Measurements from ENCODE around the gene YIF1B. TPM values are rescaled to one million over a fixed set of nuclear protein-coding genes. Genes with fewer than 3 reads are reported as not detected.

The YIF1B gene
- total RNA-seq, 4 donors from 2014 or later, result 24.0 to 42.8 (median 27.3) TPM

- Histone ChIP-seq H3K27me3 (peaks cover 0 to 60% (median 0%) of the 10 kb centered on the region in 4 donors), H3K9me3 (no peaks in the 10 kb centered on the region), H3K36me3 (no peaks in the 10 kb centered on the region), H3K27ac (peak overlapping the region; percentile 56 to 86 (median 84)), H3K4me3 (peak overlapping the region; percentile 50 to 81 (median 66)), H3K4me1 (peaks cover 3 to 22% (median 13%) of the 10 kb centered on the region in 3 donors)
- no peak for DNase-seq
- intact Hi-C loops (cut with DNase I), result no loop called here
- whole genome bisulfite sequencing, 2 donors, result 16 to 25% methylated on average over 22 to 23 of the region's 23 CpGs
- no peak for TF ChIP-seq POLR2A (IDR thresholded peaks at IDR 0.05)
- TF ChIP-seq CTCF (IDR thresholded peaks at IDR 0.05), result no peak
Observed at GRCh38 chr19:38360839-38361631, 45.3 kb upstream of the YIF1B start.

GRCh38 chr19:38360351-38360750, 44.6 kb upstream of the YIF1B start:
- H3K4me3 ChIP-seq, result no peak overlapping the region
- peaks cover 0 to 64% (median 0%) of the 10 kb centered on the region in 4 donors for H3K27me3 ChIP-seq
- TF ChIP-seq POLR2A (IDR thresholded peaks at IDR 0.05) (no peak), CTCF (IDR thresholded peaks at IDR 0.05) (no peak)
- no peak overlapping the region for H3K27ac ChIP-seq
- H3K4me1 ChIP-seq, result peaks cover 3 to 22% (median 13%) of the 10 kb centered on the region in 3 donors
- H3K9me3 ChIP-seq, result no peaks in the 10 kb centered on the region
- no peak for DNase-seq
- no peaks in the 10 kb centered on the region for H3K36me3 ChIP-seq
- intact Hi-C loops (cut with DNase I), result no loop called here
- 58 to 68% methylated on average over 4 to 7 of the region's 9 CpGs for WGBS, 2 donors

- no peaks in the 10 kb centered on the region for H3K9me3 ChIP-seq
- no peak overlapping the region for H3K27ac ChIP-seq
- whole genome bisulfite sequencing, 2 donors, result 56 to 100% methylated on average over 1 to 7 of the region's 18 CpGs
- DNase-seq, result no peak
- no peak for TF ChIP-seq POLR2A (IDR thresholded peaks at IDR 0.05)
- no peak for TF ChIP-seq CTCF (IDR thresholded peaks at IDR 0.05)
- peaks cover 3 to 22% (median 13%) of the 10 kb centered on the region in 3 donors for H3K4me1 ChIP-seq
- peaks cover 0 to 73% (median 0%) of the 10 kb centered on the region in 4 donors for H3K27me3 ChIP-seq
- intact Hi-C loops (cut with DNase I), result no loop called here
- H3K36me3 ChIP-seq, result no peaks in the 10 kb centered on the region
- H3K4me3 ChIP-seq, result no peak overlapping the region
Observed at GRCh38 chr19:38359242-38360021, 43.7 kb upstream of the YIF1B start.

GRCh38 chr19:38358071-38358470, 42.3 kb upstream of the YIF1B start:
- H3K27ac ChIP-seq, result no peak overlapping the region
- H3K27me3 ChIP-seq, result peaks cover 0 to 82% (median 0%) of the 10 kb centered on the region in 4 donors
- no peak for DNase-seq
- no peaks in the 10 kb centered on the region for H3K9me3 ChIP-seq
- TF ChIP-seq POLR2A (IDR thresholded peaks at IDR 0.05) (no peak), CTCF (IDR thresholded peaks at IDR 0.05) (no peak)
- intact Hi-C loops (cut with DNase I), result no loop called here
- WGBS, 2 donors, result 28 to 42% methylated on average over 2 to 5 of the region's 5 CpGs
- H3K36me3 ChIP-seq, result no peaks in the 10 kb centered on the region
- H3K4me3 ChIP-seq, result no peak overlapping the region
- peaks cover 3 to 21% (median 13%) of the 10 kb centered on the region in 3 donors for H3K4me1 ChIP-seq

All from esophagus squamous epithelium (tissue), 5 donors.